ENCODE data around the gene PDXDC1.
"Not testable (repeated sequence)": the region's sequence is repeated elsewhere in the genome, so short reads cannot be mapped to it uniquely, and the experiment has no call there.

DNA sequence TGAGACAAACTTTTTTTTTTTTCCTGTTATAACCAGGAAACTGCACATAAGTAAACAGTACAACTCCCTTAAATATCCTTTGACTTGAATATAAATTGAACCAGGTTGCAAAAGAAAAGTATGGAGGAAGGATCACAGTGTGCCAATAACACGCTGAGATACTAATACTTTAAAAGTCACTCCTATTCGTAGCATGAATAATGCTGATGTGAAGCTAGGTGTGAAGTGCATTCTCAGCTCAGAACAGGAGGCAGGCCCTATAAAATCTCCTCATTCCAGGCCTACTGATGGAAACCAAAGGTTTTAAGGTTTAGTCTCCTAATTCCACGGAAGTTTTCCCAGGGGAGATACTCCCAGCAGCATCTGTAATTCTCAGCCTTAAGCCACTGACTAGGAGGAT, 25.0 kb downstream of the PDXDC1 start:
- TF ChIP-seq, protein P1, sequence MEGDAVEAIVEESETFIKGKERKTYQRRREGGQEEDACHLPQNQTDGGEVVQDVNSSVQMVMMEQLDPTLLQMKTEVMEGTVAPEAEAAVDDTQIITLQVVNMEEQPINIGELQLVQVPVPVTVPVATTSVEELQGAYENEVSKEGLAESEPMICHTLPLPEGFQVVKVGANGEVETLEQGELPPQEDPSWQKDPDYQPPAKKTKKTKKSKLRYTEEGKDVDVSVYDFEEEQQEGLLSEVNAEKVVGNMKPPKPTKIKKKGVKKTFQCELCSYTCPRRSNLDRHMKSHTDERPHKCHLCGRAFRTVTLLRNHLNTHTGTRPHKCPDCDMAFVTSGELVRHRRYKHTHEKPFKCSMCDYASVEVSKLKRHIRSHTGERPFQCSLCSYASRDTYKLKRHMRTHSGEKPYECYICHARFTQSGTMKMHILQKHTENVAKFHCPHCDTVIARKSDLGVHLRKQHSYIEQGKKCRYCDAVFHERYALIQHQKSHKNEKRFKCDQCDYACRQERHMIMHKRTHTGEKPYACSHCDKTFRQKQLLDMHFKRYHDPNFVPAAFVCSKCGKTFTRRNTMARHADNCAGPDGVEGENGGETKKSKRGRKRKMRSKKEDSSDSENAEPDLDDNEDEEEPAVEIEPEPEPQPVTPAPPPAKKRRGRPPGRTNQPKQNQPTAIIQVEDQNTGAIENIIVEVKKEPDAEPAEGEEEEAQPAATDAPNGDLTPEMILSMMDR (IDR thresholded peaks at IDR 0.05), result not testable (repeated sequence)
- not testable (repeated sequence) for TF ChIP-seq POLR2A (IDR thresholded peaks at IDR 0.05)
